Stimulated activated naive CD8-positive, alpha-beta T cell treated with anti-CD3 and anti-CD28 coated beads, Interleukin-15, Interleukin-2, amounts not matched to agents 100 ng/mL and 50 ng/mL, for 24 hours (primary cell): Measurements from ENCODE around the gene MRPL33.
"Not testable (repeated sequence)": the region's sequence is repeated elsewhere in the genome, so short reads cannot be mapped to it uniquely, and the experiment has no call there.

Experiments
- H3K27ac Mint-ChIP-seq: one replicate; pipeline ENCODE4 v1.8.0; 2021; ENCODE audit warnings: mild to moderate bottlenecking, mixed read lengths
- H3K27me3 Mint-ChIP-seq: one replicate; pipeline ENCODE4 v1.8.0; 2021; ENCODE audit warnings: mixed read lengths
- H3K36me3 Mint-ChIP-seq: one replicate; pipeline ENCODE4 v1.8.0; 2021; ENCODE audit warnings: low read depth, mixed read lengths
- H3K4me1 Mint-ChIP-seq: one replicate; pipeline ENCODE4 v1.8.0; 2021; ENCODE audit warnings: low read depth, mixed read lengths
- H3K4me3 Mint-ChIP-seq: one replicate; pipeline ENCODE4 v1.8.0; 2021; ENCODE audit warnings: mild to moderate bottlenecking, mixed read lengths
- H3K9me3 Mint-ChIP-seq: one replicate; pipeline ENCODE4 v1.8.0; 2021; ENCODE audit warnings: mixed read lengths

The MRPL33 gene

GRCh38 chr2:27754831-27755230 is 16.7 kb upstream of the MRPL33 start:
- Mint-ChIP-seq H3K27ac (no peak overlapping the region), H3K9me3 (no peaks in the 10 kb centered on the region), H3K36me3 (no peaks in the 10 kb centered on the region)

DNA sequence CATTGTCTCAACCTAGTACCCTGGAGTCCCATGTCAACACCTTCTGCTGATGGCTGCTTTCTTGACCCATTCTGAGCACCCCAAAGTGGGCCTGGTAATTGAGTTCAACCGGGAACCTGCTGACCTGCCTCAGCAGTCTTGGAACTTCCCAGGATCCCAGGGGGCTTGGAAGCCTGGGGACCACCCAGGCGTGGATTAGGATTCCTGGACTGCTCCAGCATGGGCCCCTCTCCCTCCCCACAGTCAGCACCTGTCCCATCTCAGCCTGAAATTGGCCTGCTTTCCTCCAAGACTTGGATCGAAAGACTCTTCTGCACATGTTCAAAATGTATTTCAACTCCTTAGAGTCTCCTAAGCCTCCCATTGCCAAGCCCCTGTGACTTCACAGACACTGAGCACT is 15.4 kb upstream of the MRPL33 start:
- Mint-ChIP-seq H3K9me3 (no peaks in the 10 kb centered on the region), H3K27me3 (peaks cover 10% of the 10 kb centered on the region), H3K36me3 (no peaks in the 10 kb centered on the region), H3K27ac (no peak overlapping the region), H3K4me1 (no peaks in the 10 kb centered on the region), H3K4me3 (no peak overlapping the region)

More at GRCh38 chr2:27754831-27755230, 16.7 kb upstream of the MRPL33 start:
- no peaks in the 10 kb centered on the region for H3K4me1 Mint-ChIP-seq
- H3K27me3 Mint-ChIP-seq = peaks cover 10% of the 10 kb centered on the region
- no peak overlapping the region for H3K4me3 Mint-ChIP-seq

- no peak overlapping the region for H3K4me3 Mint-ChIP-seq
- H3K9me3 Mint-ChIP-seq = no peaks in the 10 kb centered on the region
- H3K36me3 Mint-ChIP-seq = no peaks in the 10 kb centered on the region
- H3K27me3 Mint-ChIP-seq = peaks cover 8% of the 10 kb centered on the region
- no peaks in the 10 kb centered on the region for H3K4me1 Mint-ChIP-seq
- H3K27ac Mint-ChIP-seq = no peak overlapping the region
Observed at GRCh38 chr2:27756544-27757498, 14.7 kb upstream of the MRPL33 start.

DNA sequence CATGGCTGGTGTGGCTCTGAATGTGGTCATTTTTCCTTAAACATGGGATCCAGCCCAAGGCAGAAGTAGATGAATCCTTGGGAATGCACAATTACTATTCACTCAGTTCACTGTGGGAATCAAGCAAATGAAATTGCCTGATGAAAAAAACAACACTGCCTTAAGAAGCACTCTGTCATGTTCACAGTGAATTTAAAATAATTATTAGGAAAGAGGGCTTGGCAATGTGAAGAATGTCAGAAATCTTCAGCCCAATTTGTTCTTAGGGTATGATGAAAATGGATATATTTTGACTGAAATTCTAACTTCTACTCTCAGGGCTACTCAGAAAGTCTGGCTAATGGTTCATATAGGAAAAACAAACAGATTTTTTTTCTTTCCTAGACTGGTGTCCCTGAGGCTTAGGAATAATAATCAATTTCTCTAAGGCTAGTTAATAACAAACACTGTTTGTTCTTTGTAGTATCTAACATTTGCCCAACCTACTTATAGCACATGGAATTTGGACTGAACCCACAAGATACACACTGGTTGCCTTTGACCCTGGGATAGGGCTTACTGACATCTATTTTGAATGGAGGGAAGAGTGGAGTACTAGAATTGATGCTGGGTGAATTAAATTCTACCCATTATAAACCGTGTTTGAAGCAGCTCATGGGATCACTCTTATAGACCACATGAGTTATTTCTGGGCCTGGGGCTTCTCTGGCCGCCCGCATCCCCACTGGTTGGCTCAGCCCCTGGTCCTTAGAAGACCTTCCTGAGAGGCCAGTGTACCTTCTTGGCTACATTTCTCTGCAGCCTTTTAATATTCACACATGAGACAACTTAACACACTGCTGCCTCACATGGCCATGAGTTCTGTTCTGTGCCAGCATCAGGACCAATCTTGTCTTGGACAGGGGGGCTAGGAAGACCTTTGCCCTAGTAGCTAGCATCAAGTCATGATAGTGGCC is 8.3 kb upstream of the MRPL33 start:
- Mint-ChIP-seq H3K4me3 (no peak overlapping the region), H3K27ac (no peak overlapping the region), H3K9me3 (no peaks in the 10 kb centered on the region), H3K27me3 (peaks cover 4% of the 10 kb centered on the region), H3K4me1 (peaks cover 13% of the 10 kb centered on the region), H3K36me3 (no peaks in the 10 kb centered on the region)

- Mint-ChIP-seq H3K27me3 (peaks cover 4% of the 10 kb centered on the region), H3K4me1 (peaks cover 13% of the 10 kb centered on the region), H3K9me3 (no peaks in the 10 kb centered on the region), H3K36me3 (no peaks in the 10 kb centered on the region), H3K4me3 (no peak overlapping the region), H3K27ac (no peak overlapping the region)
Observed at GRCh38 chr2:27763907-27764267, 7.6 kb upstream of the MRPL33 start.

DNA sequence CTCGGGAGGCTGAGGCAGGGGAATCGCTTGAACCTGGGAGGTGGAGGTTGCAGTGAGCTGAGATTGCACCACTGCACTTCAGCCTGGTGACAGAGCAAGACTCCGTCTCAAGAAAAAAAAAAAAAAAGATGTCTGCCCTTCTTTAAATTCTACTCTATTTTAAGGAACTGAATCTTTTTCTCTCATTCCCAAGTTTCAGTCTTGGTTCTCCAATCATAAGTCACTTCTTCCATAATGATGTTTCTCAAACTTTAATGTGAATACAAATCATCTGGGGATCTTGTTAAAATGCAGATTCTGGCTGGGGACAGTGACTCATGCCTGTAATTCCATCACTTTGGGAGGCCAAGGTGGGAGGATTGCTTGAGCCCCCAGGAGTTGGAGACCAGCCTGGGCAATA is 7.0 kb upstream of the MRPL33 start:
- not testable (repeated sequence) for H3K27me3 Mint-ChIP-seq, H3K4me3 Mint-ChIP-seq

GRCh38 chr2:27765621-27766286 is 5.8 kb upstream of the MRPL33 start:
- no peaks in the 10 kb centered on the region for H3K36me3 Mint-ChIP-seq
- peak overlapping the region; percentile 71 for H3K27ac Mint-ChIP-seq
- peaks cover 4% of the 10 kb centered on the region for H3K27me3 Mint-ChIP-seq
- H3K4me1 Mint-ChIP-seq = peaks cover 17% of the 10 kb centered on the region
- H3K4me3 Mint-ChIP-seq = peak overlapping the region; percentile 60
- no peaks in the 10 kb centered on the region for H3K9me3 Mint-ChIP-seq

More for the DNA sequence above, 7.0 kb upstream of the MRPL33 start:
- not testable (repeated sequence) for H3K27ac Mint-ChIP-seq, H3K9me3 Mint-ChIP-seq, H3K36me3 Mint-ChIP-seq
- peaks cover 13% of the 10 kb centered on the region for H3K4me1 Mint-ChIP-seq

GRCh38 chr2:27766287-27766661 is 5.2 kb upstream of the MRPL33 start:
- peaks cover 22% of the 10 kb centered on the region for H3K4me1 Mint-ChIP-seq
- peaks cover 4% of the 10 kb centered on the region for H3K27me3 Mint-ChIP-seq
- peak overlapping the region; percentile 60 for H3K4me3 Mint-ChIP-seq
- no peaks in the 10 kb centered on the region for H3K36me3 Mint-ChIP-seq
- peak overlapping the region; percentile 71 for H3K27ac Mint-ChIP-seq
- no peaks in the 10 kb centered on the region for H3K9me3 Mint-ChIP-seq

DNA sequence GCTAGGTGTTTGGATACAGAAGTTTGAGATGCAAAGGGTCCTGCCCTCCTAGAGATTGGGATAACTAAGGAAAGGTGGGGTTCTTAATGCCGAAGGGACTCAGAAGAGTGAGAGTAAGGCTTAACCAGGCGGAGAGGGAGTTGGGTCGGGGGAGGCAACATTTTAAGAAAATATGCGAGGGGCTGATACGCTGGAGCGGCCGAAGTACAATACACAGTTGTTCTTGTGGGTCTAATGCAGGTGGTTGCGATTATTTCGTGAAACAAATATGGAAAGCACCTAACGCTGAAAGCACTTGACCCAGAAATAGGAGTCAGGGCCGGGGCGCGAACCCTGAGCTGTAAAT is 344 bp upstream of the MRPL33 start:
- Mint-ChIP-seq H3K27ac (peak overlapping the region; percentile 99), H3K9me3 (no peaks in the 10 kb centered on the region), H3K36me3 (peaks cover 26% of the 10 kb centered on the region), H3K4me3 (peak overlapping the region; percentile 100), H3K4me1 (peaks cover 48% of the 10 kb centered on the region), H3K27me3 (peaks cover 3% of the 10 kb centered on the region)

GRCh38 chr2:27772804-27773203 is 1.3 kb downstream of the MRPL33 start:
- H3K36me3 Mint-ChIP-seq = peaks cover 39% of the 10 kb centered on the region

GRCh38 chr2:27773959-27774358 is 2.4 kb downstream of the MRPL33 start:
- H3K36me3 Mint-ChIP-seq = peaks cover 47% of the 10 kb centered on the region
- H3K27me3 Mint-ChIP-seq = no peaks in the 10 kb centered on the region
- H3K4me1 Mint-ChIP-seq = peaks cover 65% of the 10 kb centered on the region
- H3K9me3 Mint-ChIP-seq = no peaks in the 10 kb centered on the region
- H3K4me3 Mint-ChIP-seq = peak overlapping the region; percentile 100
- no peak overlapping the region for H3K27ac Mint-ChIP-seq

More at GRCh38 chr2:27772804-27773203, 1.3 kb downstream of the MRPL33 start:
- H3K27ac Mint-ChIP-seq = peak overlapping the region; percentile 80
- no peaks in the 10 kb centered on the region for H3K9me3 Mint-ChIP-seq
- peak overlapping the region; percentile 100 for H3K4me3 Mint-ChIP-seq
- H3K27me3 Mint-ChIP-seq = no peaks in the 10 kb centered on the region
- H3K4me1 Mint-ChIP-seq = peaks cover 57% of the 10 kb centered on the region

DNA sequence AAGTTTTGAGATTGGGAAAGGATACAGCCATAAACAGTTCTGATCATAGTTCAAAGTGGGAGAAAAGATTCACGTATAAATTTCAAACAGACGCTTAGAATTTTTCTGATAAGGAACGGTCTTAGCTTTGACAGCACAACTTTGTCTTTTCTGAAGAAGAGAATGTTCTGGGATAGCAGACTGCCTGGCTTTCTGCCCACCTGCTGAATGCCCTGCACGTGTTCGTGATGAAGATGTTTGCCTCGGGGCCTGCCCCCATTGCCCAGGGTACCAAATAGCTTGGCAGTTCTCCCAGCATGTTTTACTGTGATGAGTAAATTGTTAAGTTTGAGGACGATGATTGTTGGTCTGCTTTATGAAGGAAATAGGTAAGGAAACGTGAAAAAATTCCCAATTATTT is 4.6 kb downstream of the MRPL33 start:
- H3K27ac Mint-ChIP-seq = peak overlapping the region; percentile 53
- H3K4me1 Mint-ChIP-seq = peaks cover 65% of the 10 kb centered on the region
- no peaks in the 10 kb centered on the region for H3K27me3 Mint-ChIP-seq
- peaks cover 65% of the 10 kb centered on the region for H3K36me3 Mint-ChIP-seq
- H3K9me3 Mint-ChIP-seq = no peaks in the 10 kb centered on the region
- H3K4me3 Mint-ChIP-seq = no peak overlapping the region

GRCh38 chr2:27776696-27777095 is 5.2 kb downstream of the MRPL33 start:
- peaks cover 68% of the 10 kb centered on the region for H3K36me3 Mint-ChIP-seq
- H3K4me1 Mint-ChIP-seq = peaks cover 59% of the 10 kb centered on the region

GRCh38 chr2:27779417-27780055 is 8.0 kb downstream of the MRPL33 start:
- H3K4me3 Mint-ChIP-seq = no peak overlapping the region
- H3K27me3 Mint-ChIP-seq = no peaks in the 10 kb centered on the region
- H3K27ac Mint-ChIP-seq = no peak overlapping the region
- H3K36me3 Mint-ChIP-seq = peaks cover 55% of the 10 kb centered on the region
- peaks cover 37% of the 10 kb centered on the region for H3K4me1 Mint-ChIP-seq
- no peaks in the 10 kb centered on the region for H3K9me3 Mint-ChIP-seq

More at GRCh38 chr2:27776696-27777095, 5.2 kb downstream of the MRPL33 start:
- H3K4me3 Mint-ChIP-seq = no peak overlapping the region
- no peaks in the 10 kb centered on the region for H3K27me3 Mint-ChIP-seq
- no peak overlapping the region for H3K27ac Mint-ChIP-seq
- H3K9me3 Mint-ChIP-seq = no peaks in the 10 kb centered on the region
